Sigmoid colon (tissue), 7 donors: ENCODE measurements around the gene SLC15A4. TPM values are rescaled to one million over a fixed set of nuclear protein-coding genes. Genes with fewer than 3 reads are reported as not detected.
A peak's percentile ranks its signal among the peaks of the same experiment; 100 is the strongest.

ENCODE experiments used
- DNase-seq: peaks from one replicate; pipeline ENCODE4 v3.0.0-alpha.2; 2019
- H3K27ac ChIP-seq, 4 donors: fragments of 200-600 bp; sonication (generic); one replicate each; pipeline ENCODE4 v1.5.1; 2016 to 2019; ENCODE audit warnings: mild to moderate bottlenecking in 1 of 4
- H3K27me3 ChIP-seq, 3 donors: fragments of 200-600 bp; sonication (generic); one replicate each; pipeline ENCODE4 v1.5.1; 2019; ENCODE audit warnings: mild to moderate bottlenecking in 1 of 3
- H3K36me3 ChIP-seq, 4 donors: fragments of 200-600 bp; sonication (generic); one replicate each; pipeline ENCODE4 v1.5.1; 2016 to 2019
- H3K4me1 ChIP-seq, 4 donors: fragments of 200-600 bp; sonication (generic); one replicate each; pipeline ENCODE4 v1.5.1; 2017 to 2019
- H3K4me3 ChIP-seq, 4 donors: fragments of 200-600 bp; sonication (generic); one replicate each; pipeline ENCODE4 v1.5.1; 2017 to 2019; ENCODE audit warnings: mild to moderate bottlenecking in 2 of 4, moderate library complexity in 1 of 4
- H3K9me3 ChIP-seq, 4 donors: fragments of 200-600 bp in 3 of 4; sonication (generic) in 3 of 4; one replicate each; pipeline versions ENCODE4 v1.5.1 to v1.6.1; 2013 to 2019
- EP300 ChIP-seq, 4 donors: sonication (generic); formaldehyde crosslinking; IDR thresholded peaks; one replicate each; pipeline ENCODE4 v1.6.1; 2017; ENCODE audit warnings: antibody characterized with exemption in 4 of 4
- POLR2A ChIP-seq, 2 donors: fragments of 450-650 bp; IDR thresholded peaks; one replicate each; pipeline ENCODE4 v1.6.1; 2016; ENCODE audit warnings: antibody characterized with exemption in 2 of 2, mild to moderate bottlenecking in 2 of 2, moderate library complexity in 2 of 2
- POLR2AphosphoS5 ChIP-seq, 4 donors: sonication (generic); formaldehyde crosslinking; IDR thresholded peaks; one replicate each; pipeline ENCODE4 v1.6.1; 2017; ENCODE audit warnings: antibody characterized with exemption in 4 of 4
- WGBS, 2 donors: extraction: QIAGEN DNeasy Blood & Tissue Kit; methylation state at CpG; one replicate each; pipeline ENCODE4 v1.1.7; 2013; 5-methylcytosine and 5-hydroxymethylcytosine counted together
- intact Hi-C: fragments of 100-400 bp; cut with DNase I; formaldehyde crosslinking; loops from one replicate; pipeline ENCODE4 v1.15.1; 2023
- polyA plus RNA-seq, 3 donors: library from polyadenylated mRNA; stranded (reverse); fragments of 200-250 nt; gene quantifications; one replicate each; pipeline ENCODE4 v1.2.3, GENCODE V29; 2013
- total RNA-seq, 4 donors: library from RNA; depleted of rRNA; stranded (reverse); fragments of >200 nt; gene quantifications; one replicate each; pipeline ENCODE4 v1.1.0, GENCODE V29; 2016
- TF ChIP-seq, protein P1 (sequence below), 4 experiments: fragments of 450-650 bp in 3 of 4; fragments of 200-600 bp in 1 of 4; IDR thresholded peaks; one replicate each; pipeline ENCODE4 v1.5.1; 2016 to 2019; ENCODE audit warnings: antibody characterized with exemption in 4 of 4, mild to moderate bottlenecking in 3 of 4, moderate library complexity in 2 of 4
- donor health status: healthy with polysubstance abuse.
- donor health status: Bipolar disorder and iron deficiency.
- donor health status: healthy.

SLC15A4 gene
- total and polyA plus RNA-seq, 7 donors: 3.6 to 42.0 (median 19.4) TPM

DNA sequence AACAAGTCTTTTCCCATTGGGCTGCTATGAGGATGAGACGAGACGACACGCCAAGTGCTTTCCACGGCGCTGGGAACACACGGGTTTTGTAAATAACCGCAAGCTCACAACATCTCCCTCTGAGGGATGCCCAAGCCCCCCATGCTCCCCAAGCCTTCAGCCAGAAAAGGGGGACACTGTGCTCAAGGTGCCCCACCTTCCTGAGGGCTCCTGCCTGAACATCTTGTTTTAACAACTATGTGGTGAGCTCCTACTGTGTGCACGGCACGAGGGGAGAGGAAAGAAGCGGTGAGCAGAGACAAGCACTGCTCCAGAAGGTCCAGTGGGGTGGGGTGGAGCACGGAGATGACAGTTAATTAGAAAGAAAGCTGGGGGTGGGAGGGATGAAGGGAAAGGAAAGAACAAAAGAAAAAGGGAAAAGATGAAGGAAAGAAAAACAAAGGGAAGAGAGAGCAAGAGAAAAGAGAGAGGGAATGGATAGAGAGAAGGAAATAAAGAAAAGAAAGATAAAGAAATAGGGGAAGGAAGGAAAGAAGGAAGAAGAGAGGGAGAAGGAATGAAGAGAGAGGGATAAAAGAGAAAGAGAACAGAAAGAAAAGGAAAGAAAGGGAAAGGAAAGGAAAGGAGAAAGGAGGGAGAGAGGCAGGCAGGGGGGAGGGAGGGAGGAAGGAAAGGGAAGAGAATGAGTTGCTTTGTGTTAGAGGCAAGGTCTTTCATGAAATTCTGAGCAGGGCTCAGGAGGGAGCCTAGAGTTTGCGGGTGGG, 56.8 kb downstream of the SLC15A4 start:
- intact Hi-C loops: no loop called here
- Histone ChIP-seq H3K27me3 (peaks cover 0 to 49% (median 7%) of the 10 kb centered on the region in 3 donors), H3K4me3 (no peak overlapping the region), H3K4me1 (no peaks in the 10 kb centered on the region), H3K36me3 (no peaks in the 10 kb centered on the region), H3K27ac (no peak overlapping the region), H3K9me3 (no peaks in the 10 kb centered on the region)
- 63 to 72% methylated on average over 12 of the region's 12 CpGs for whole genome bisulfite sequencing, 2 donors
- DNase-seq: peak; percentile 47
- TF ChIP-seq POLR2A (IDR thresholded peaks at IDR 0.05) (no peak), POLR2AphosphoS5 (IDR thresholded peaks at IDR 0.05) (no peak), EP300 (IDR thresholded peaks at IDR 0.05) (no peak)

DNA sequence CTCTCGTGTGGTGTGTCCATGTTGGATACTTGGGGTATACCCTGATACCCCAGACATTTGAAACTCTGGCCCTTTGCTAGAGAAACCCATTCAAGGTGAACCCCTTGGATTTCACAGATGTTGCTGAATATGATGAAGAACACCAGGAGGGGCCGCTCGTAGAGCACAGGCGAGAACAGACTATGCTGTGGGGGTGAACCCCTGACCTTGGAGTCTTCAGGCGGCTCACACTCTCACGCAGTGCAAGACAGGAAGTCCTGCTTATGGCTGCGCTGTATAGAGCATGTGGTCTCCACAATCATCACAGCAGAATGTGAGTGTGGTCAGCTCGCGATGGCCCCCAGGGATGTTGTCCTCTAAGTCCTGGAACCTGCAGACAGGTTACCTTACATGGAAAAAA, 60.4 kb downstream of the SLC15A4 start:
- Histone ChIP-seq H3K27ac (no peak overlapping the region), H3K4me1 (no peaks in the 10 kb centered on the region), H3K9me3 (peaks cover 0 to 2% (median 0%) of the 10 kb centered on the region in 4 donors), H3K4me3 (no peak overlapping the region), H3K36me3 (no peaks in the 10 kb centered on the region), H3K27me3 (peaks cover 0 to 39% (median 7%) of the 10 kb centered on the region in 3 donors)
- 80 to 85% methylated on average over 9 of the region's 9 CpGs for WGBS, 2 donors
- intact Hi-C loops: no loop called here
- TF ChIP-seq POLR2A (IDR thresholded peaks at IDR 0.05) (no peak), POLR2AphosphoS5 (IDR thresholded peaks at IDR 0.05) (no peak), EP300 (IDR thresholded peaks at IDR 0.05) (no peak)
- TF ChIP-seq, protein P1, sequence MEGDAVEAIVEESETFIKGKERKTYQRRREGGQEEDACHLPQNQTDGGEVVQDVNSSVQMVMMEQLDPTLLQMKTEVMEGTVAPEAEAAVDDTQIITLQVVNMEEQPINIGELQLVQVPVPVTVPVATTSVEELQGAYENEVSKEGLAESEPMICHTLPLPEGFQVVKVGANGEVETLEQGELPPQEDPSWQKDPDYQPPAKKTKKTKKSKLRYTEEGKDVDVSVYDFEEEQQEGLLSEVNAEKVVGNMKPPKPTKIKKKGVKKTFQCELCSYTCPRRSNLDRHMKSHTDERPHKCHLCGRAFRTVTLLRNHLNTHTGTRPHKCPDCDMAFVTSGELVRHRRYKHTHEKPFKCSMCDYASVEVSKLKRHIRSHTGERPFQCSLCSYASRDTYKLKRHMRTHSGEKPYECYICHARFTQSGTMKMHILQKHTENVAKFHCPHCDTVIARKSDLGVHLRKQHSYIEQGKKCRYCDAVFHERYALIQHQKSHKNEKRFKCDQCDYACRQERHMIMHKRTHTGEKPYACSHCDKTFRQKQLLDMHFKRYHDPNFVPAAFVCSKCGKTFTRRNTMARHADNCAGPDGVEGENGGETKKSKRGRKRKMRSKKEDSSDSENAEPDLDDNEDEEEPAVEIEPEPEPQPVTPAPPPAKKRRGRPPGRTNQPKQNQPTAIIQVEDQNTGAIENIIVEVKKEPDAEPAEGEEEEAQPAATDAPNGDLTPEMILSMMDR (IDR thresholded peaks at IDR 0.05): no peak
- no peak for DNase-seq

DNA sequence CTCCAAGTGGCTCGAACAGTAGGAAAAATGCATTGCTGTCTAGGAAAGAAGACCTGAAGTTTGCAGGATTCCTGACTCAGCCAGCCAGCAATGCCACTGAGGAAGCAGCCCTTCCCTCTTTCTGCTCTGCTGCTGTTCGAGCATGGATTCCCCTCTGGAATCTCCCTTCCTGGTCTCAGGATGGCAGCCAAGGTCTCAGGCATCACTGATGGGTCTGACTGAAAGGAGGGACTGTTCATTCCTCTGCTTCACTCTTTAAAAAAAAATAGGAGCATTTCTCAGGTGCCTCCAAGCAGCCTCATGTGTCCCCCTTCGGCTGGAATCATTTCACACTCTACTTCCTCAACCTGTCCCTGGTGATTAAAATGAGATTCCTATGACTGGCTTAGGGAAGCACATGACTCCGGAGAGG, 62.4 kb downstream of the SLC15A4 start:
- no peak for TF ChIP-seq EP300 (IDR thresholded peaks at IDR 0.05)
- no peak for TF ChIP-seq POLR2AphosphoS5 (IDR thresholded peaks at IDR 0.05)
- TF ChIP-seq, protein P1 (IDR thresholded peaks at IDR 0.05): no peak
- no peak for TF ChIP-seq POLR2A (IDR thresholded peaks at IDR 0.05)
- H3K27ac ChIP-seq: no peak overlapping the region
- H3K4me1 ChIP-seq: no peaks in the 10 kb centered on the region
- peak; percentile 8 for DNase-seq
- H3K27me3 ChIP-seq: peaks cover 0 to 32% (median 7%) of the 10 kb centered on the region in 3 donors
- H3K36me3 ChIP-seq: no peaks in the 10 kb centered on the region
- H3K4me3 ChIP-seq: no peak overlapping the region
- WGBS, 2 donors: 53 to 62% methylated on average over 4 of the region's 4 CpGs
- peaks cover 0 to 2% (median 0%) of the 10 kb centered on the region in 4 donors for H3K9me3 ChIP-seq
- intact Hi-C loops: no loop called here

DNA sequence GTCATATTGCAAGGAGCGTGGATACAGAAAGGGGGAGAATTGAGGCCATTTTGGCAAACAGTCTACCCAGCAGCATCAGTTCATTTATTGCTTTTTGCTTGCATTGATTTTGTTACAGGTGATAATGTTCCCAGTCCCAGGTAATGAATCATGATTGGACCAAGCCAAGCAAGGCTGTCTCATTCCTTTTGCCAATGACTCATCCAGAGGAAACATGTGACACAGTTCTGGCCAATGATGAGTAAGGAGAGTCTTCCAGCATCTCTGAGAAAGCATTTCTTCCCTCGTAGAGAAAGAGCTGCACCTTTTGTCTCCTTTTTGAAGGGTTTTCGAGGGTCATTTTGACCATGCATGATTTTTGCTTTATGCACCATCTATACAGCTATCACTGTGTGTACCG, 68.2 kb downstream of the SLC15A4 start:
- TF ChIP-seq POLR2AphosphoS5 (IDR thresholded peaks at IDR 0.05) (no peak), POLR2A (IDR thresholded peaks at IDR 0.05) (no peak), EP300 (IDR thresholded peaks at IDR 0.05) (no peak)
- TF ChIP-seq, protein P1 (IDR thresholded peaks at IDR 0.05): no peak
- Histone ChIP-seq H3K4me3 (no peak overlapping the region), H3K4me1 (no peaks in the 10 kb centered on the region), H3K36me3 (no peaks in the 10 kb centered on the region), H3K27ac (no peak overlapping the region), H3K27me3 (no peaks in the 10 kb centered on the region), H3K9me3 (peaks cover 0 to 2% (median 0%) of the 10 kb centered on the region in 4 donors)
- DNase-seq: no peak
- intact Hi-C loops: no loop called here
- WGBS, 2 donors: 82 to 86% methylated on average over 4 of the region's 4 CpGs

DNA sequence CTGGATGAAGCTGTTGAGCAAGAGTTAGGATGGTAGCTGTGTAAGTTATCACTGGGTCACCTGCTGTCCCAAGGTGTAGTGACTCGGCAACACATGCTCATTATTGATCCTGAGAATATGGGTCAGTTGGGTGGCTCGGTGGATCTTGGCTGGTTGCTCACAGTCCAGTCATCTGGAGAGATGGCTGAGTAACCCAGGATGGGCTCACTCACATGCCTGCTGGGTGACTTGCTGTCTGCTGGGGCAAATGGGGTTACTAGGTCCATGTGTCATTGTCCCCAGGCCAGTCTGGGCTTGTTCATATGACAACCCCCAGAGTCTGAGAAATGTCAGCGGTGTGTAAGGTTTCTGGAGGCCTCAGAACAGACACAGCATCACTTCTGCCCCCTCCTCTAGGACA, 69.5 kb downstream of the SLC15A4 start:
- Histone ChIP-seq H3K27ac (no peak overlapping the region), H3K36me3 (no peaks in the 10 kb centered on the region), H3K4me1 (no peaks in the 10 kb centered on the region), H3K27me3 (no peaks in the 10 kb centered on the region), H3K4me3 (no peak overlapping the region), H3K9me3 (peaks cover 0 to 2% (median 0%) of the 10 kb centered on the region in 4 donors)
- DNase-seq: no peak
- 75 to 91% methylated on average over 3 of the region's 3 CpGs for WGBS, 2 donors
- TF ChIP-seq, protein P1 (IDR thresholded peaks at IDR 0.05): no peak
- no peak for TF ChIP-seq POLR2AphosphoS5 (IDR thresholded peaks at IDR 0.05)
- no peak for TF ChIP-seq EP300 (IDR thresholded peaks at IDR 0.05)
- TF ChIP-seq POLR2A (IDR thresholded peaks at IDR 0.05): no peak
- intact Hi-C loops: no loop called here
